Smooth muscle cell of trachea (primary cell): ENCODE data around the gene APMAP. TPM values are rescaled to one million over a fixed set of nuclear protein-coding genes. Genes with fewer than 3 reads are reported as not detected.

Experiments used
- total RNA-seq: library from RNA; depleted of rRNA; stranded (reverse); fragments of >200 nt; gene quantifications from 2 replicates; pipeline ENCODE4 v1.2.1, GENCODE V29; 2014

The APMAP gene
- total RNA-seq: 117 and 121 TPM in 2 replicates

GRCh38 chr20:24992487-24993205, at the start of gene APMAP:
APMAP (minus strand) TSS chr20:24992751; CDS start chr20:24992688, 63 bp downstream.

GRCh38 chr20:24948939-24949679, 43.4 kb downstream of the APMAP start, which contains the start of gene CST7:
CST7 (plus strand) TSS chr20:24949269; CDS start chr20:24949506, 237 bp downstream.

Other genes with a start within 250 kb of the APMAP start
- not detected in 2 replicates for gene CST7, start 43.5 kb downstream of the APMAP start, total RNA-seq
- gene ACSS1, start 65.4 kb upstream of the APMAP start, total RNA-seq: 1.3 and 2.6 TPM in 2 replicates
- not detected in 2 replicates for gene VSX1, start 89.4 kb upstream of the APMAP start, total RNA-seq
- 68.9 and 86.0 TPM in 2 replicates for gene ENTPD6, start 203.0 kb upstream of the APMAP start, total RNA-seq